Ishikawa (cell line): ENCODE data around the gene KCNC3.

Experiments
- CEBPB ChIP-seq: IDR thresholded peaks from 2 replicates; pipeline ENCODE4 v1.6.1; 2012
- CREB1 ChIP-seq: IDR thresholded peaks from 2 replicates; pipeline ENCODE4 v1.6.1; 2012; ENCODE audit warnings: low read depth
- EGR1 ChIP-seq: IDR thresholded peaks from 2 replicates; pipeline ENCODE4 v1.6.1; 2012
- EP300 ChIP-seq: IDR thresholded peaks from 2 replicates; pipeline ENCODE4 v1.6.1; 2012; ENCODE audit warnings: borderline replicate concordance
- FOXM1 ChIP-seq: IDR thresholded peaks from 2 replicates; pipeline ENCODE4 v1.6.1; 2012; ENCODE audit warnings: low read depth, borderline replicate concordance
- NFIC ChIP-seq: IDR thresholded peaks from 2 replicates; pipeline ENCODE4 v1.6.1; 2012
- RAD21 ChIP-seq: IDR thresholded peaks from 2 replicates; pipeline ENCODE4 v1.6.1; 2012; ENCODE audit warnings: low read depth
- TAF1 ChIP-seq: IDR thresholded peaks from 2 replicates; pipeline ENCODE4 v1.6.1; 2012; ENCODE audit warnings: low read depth, mild to moderate bottlenecking
- TCF12 ChIP-seq: IDR thresholded peaks from 2 replicates; pipeline ENCODE4 v1.6.1; 2012; ENCODE audit warnings: low read depth
- TEAD4 ChIP-seq: IDR thresholded peaks from 2 replicates; pipeline ENCODE4 v1.6.1; 2012
- YY1 ChIP-seq: IDR thresholded peaks from 2 replicates; pipeline ENCODE4 v1.6.1; 2012; ENCODE audit warnings: low read depth
- ZBTB7A ChIP-seq: IDR thresholded peaks from 2 replicates; pipeline ENCODE4 v1.6.1; 2012; ENCODE audit warnings: low read depth
- TF ChIP-seq, protein P1 (sequence below): IDR thresholded peaks from 2 replicates; pipeline ENCODE4 v1.6.1; 2012; ENCODE audit warnings: low read depth, mild to moderate bottlenecking
- TF ChIP-seq, protein P2 (sequence below): IDR thresholded peaks from 2 replicates; pipeline ENCODE4 v1.6.1; 2012
- TF ChIP-seq, protein P3 (sequence below): IDR thresholded peaks from 2 replicates; pipeline ENCODE4 v1.6.1; 2012

KCNC3 gene

DNA sequence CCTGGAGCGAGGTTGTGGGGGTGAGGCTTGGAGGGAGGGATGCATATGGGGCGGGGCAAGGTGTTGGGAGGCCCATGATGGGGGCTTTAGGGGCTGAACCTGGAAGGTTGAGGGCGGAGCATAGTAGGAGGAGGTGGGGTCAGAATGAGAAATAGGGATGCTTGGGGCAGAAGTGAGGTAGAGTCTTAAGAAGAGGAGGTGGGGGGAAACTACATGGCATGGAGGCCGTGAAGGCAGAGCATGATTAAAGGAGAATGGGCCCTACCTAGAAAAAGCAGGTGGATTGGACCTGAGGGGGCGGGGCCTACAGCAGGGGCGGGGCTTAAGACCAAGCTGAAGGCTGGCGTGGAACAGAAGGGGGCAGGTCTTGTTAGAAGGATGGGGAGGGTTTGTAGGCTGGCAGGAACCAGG, 47.9 kb upstream of the KCNC3 start:
- TF ChIP-seq NFIC (no peak), RAD21 (no peak), FOXM1 (no peak), CREB1 (no peak), ZBTB7A (no peak)
- TF ChIP-seq, protein P1, sequence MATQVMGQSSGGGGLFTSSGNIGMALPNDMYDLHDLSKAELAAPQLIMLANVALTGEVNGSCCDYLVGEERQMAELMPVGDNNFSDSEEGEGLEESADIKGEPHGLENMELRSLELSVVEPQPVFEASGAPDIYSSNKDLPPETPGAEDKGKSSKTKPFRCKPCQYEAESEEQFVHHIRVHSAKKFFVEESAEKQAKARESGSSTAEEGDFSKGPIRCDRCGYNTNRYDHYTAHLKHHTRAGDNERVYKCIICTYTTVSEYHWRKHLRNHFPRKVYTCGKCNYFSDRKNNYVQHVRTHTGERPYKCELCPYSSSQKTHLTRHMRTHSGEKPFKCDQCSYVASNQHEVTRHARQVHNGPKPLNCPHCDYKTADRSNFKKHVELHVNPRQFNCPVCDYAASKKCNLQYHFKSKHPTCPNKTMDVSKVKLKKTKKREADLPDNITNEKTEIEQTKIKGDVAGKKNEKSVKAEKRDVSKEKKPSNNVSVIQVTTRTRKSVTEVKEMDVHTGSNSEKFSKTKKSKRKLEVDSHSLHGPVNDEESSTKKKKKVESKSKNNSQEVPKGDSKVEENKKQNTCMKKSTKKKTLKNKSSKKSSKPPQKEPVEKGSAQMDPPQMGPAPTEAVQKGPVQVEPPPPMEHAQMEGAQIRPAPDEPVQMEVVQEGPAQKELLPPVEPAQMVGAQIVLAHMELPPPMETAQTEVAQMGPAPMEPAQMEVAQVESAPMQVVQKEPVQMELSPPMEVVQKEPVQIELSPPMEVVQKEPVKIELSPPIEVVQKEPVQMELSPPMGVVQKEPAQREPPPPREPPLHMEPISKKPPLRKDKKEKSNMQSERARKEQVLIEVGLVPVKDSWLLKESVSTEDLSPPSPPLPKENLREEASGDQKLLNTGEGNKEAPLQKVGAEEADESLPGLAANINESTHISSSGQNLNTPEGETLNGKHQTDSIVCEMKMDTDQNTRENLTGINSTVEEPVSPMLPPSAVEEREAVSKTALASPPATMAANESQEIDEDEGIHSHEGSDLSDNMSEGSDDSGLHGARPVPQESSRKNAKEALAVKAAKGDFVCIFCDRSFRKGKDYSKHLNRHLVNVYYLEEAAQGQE, result no peak
- TF ChIP-seq, protein P2, sequence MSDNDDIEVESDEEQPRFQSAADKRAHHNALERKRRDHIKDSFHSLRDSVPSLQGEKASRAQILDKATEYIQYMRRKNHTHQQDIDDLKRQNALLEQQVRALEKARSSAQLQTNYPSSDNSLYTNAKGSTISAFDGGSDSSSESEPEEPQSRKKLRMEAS, result no peak

DNA sequence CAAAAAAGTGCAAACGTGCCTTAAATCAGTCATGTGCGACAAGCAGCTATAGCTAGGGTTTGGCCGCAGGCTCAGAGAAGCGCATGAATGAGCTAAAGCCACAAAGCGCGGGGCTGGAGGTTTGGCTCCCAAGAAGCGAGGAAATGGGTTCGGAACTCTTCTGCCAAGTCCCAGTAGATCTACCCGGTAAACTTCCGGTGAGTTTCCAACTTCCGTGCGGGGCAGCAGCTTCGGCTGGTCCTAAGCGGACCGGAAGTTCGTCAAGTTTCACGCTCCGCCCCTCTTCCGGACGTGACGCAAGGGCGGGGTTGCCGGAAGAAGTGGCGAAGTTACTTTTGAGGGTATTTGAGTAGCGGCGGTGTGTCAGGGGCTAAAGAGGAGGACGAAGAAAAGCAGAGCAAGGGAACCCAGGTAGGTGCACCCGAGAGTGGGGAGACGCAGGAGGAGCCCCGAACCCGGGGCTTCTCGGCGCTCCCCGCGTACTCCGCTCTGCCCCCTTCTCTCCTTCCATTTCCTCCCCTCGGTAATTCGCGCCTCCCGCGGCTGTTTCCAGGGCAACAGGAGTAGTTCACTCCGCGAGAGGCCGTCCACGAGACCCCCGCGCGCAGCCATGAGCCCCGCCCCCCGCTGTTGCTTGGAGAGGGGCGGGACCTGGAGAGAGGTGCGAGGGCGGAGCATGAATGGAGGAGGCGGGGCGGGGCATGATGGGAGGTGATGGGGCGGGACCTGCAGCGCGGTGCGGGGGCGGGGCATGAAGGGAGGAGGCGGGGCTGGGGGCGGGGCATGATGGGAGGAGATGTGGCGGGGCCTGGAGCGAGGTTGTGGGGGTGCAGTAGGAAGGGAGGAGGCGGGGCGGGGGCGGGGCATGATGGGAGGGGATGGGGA, 47.2 kb upstream of the KCNC3 start, which contains the start of gene NR1H2:
TSS of gene NR1H2 (plus strand) at position 292 of the 885 bp plus-strand sequence. CDS start 1,149 bp downstream, outside the sequence.
- TF ChIP-seq NFIC (no peak), YY1 (peak; percentile 58), EP300 (no peak), TAF1 (peak; percentile 78; the same call in 1 of the 2 replicates), CEBPB (no peak), TCF12 (peak; percentile 61), FOXM1 (no peak), TEAD4 (no peak), ZBTB7A (no peak), RAD21 (no peak), CREB1 (peak; percentile 91), EGR1 (peak; percentile 28; the same call in 1 of the 2 replicates)
- TF ChIP-seq, protein P1, result no peak
- TF ChIP-seq, protein P3, sequence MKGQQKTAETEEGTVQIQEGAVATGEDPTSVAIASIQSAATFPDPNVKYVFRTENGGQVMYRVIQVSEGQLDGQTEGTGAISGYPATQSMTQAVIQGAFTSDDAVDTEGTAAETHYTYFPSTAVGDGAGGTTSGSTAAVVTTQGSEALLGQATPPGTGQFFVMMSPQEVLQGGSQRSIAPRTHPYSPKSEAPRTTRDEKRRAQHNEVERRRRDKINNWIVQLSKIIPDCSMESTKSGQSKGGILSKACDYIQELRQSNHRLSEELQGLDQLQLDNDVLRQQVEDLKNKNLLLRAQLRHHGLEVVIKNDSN, result peak; percentile 71
- TF ChIP-seq, protein P2, result peak; percentile 80

DNA sequence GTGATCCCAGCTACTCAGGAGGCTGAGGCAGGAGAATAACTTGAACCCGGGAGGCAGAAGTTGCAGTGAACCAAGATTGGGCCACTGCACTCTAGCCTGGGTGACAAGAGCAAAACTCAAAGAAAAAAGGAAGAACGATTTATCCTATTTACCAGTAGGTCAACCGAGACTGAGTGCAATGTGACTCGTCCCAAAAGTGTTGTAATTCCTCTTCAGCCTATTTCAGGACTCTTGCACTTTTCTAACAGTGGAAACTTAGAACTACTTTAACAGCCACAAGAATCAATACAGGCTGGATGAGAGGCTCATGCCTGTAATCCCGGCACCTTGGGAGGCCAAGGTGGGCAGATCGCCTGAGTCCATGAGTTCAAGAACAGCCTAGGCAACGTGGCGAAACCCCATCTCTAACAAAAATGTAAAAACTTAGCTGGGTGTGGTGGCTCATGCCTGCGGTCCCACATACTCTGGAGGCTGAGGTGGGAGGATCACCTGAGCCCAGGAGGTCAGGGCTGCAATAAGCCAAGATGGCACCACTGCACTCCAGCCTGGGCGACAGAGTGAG, 42.8 kb upstream of the KCNC3 start:
- TF ChIP-seq TEAD4 (no peak), CEBPB (no peak), TCF12 (no peak), EP300 (no peak)
- TF ChIP-seq, protein P1, result no peak

DNA sequence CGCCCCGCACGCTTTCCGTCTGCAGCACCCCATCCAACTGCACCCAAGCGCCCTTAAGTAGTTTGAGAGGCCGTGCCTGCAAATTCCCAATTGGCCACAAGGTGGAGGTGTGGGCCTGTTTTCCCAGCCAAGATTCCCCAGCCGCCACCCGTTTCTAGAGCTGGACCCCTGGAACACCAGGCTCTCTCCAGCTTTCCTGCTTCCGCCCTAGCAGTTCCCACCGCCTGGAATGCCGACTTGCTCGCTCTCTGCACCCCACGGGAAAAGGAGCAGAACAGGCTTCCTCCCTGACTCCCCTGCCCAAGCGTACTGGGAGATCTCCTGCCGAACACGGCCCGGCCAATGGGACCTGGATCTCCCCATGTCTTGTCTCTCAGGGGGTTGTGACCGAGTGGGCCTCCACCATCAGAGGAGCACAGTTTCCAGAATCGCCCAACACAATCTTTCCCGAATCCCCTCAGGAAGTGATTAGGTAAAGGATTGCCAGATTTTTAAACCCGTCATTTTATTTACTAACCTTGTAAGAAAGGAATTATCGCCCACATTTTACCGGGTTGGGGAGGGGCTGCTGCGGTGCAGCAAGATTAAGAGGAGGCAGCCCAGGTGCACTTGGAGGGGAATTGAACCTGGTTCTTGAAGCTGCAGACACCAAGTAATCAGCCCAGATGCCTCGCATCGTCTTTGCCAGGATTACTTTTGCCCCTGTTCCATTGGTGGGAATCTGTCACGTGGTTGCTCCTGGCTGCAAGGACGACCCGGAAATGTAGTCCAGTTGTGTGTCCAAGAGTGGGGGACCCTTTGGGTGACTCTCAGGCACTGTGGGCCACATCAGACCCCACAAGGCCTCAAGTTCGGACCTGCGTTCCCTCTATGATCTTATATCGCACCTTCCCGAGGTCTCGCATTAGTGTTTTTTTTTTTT, 39.7 kb upstream of the KCNC3 start:
- TF ChIP-seq, protein P1, result no peak
- TF ChIP-seq EGR1 (no peak), YY1 (0 out of 2 replicates have a peak, but pooled peaks have one; percentile 13), TAF1 (no peak), FOXM1 (no peak), NFIC (no peak), EP300 (no peak), RAD21 (peak; percentile 91)
- TF ChIP-seq, protein P3, result peak; percentile 96
- TF ChIP-seq, protein P2, result peak; percentile 58
